ENCODE data around the gene FBL.

FBL gene

GRCh38 chr19:39848392-39848791, 2.2 kb upstream of the FBL start:
- no peak overlapping the region for H3K9ac ChIP-seq (ENCODE audit: low read depth, low read length)
- peaks cover 22% of the 10 kb centered on the region for H3K4me1 ChIP-seq (ENCODE audit: control insufficient read depth, insufficient read depth, low read length)
- no peaks in the 10 kb centered on the region for H3K36me3 ChIP-seq (ENCODE audit: insufficient read depth, low read length)
- no peak overlapping the region for H3K4me2 ChIP-seq (ENCODE audit: low read length)
- H3K27me3 ChIP-seq (ENCODE audit: control insufficient read depth, insufficient read depth, low read length), result no peaks in the 10 kb centered on the region
- H3K9me3 ChIP-seq (replicated peaks; ENCODE audit: low read length), result no peaks in the 10 kb centered on the region
- H3K4me3 ChIP-seq (ENCODE audit: low read length), result no peak overlapping the region

- Histone ChIP-seq H3K4me1 (ENCODE audit: control insufficient read depth, insufficient read depth, low read length) (peaks cover 30% of the 10 kb centered on the region), H3K4me2 (ENCODE audit: low read length) (no peak overlapping the region), H3K4me3 (ENCODE audit: low read length) (no peak overlapping the region), H3K9ac (ENCODE audit: low read depth, low read length) (no peak overlapping the region), H3K36me3 (ENCODE audit: insufficient read depth, low read length) (no peaks in the 10 kb centered on the region), H3K27me3 (ENCODE audit: control insufficient read depth, insufficient read depth, low read length) (no peaks in the 10 kb centered on the region), H3K9me3 (replicated peaks; ENCODE audit: low read length) (no peaks in the 10 kb centered on the region)
These were observed 1.3 kb upstream of the FBL start for GRCh38 chr19:39847525-39847924.

GRCh38 chr19:39846678-39847486, 703 bp upstream of the FBL start:
- no peaks in the 10 kb centered on the region for H3K36me3 ChIP-seq (ENCODE audit: insufficient read depth, low read length)
- no peaks in the 10 kb centered on the region for H3K9me3 ChIP-seq (replicated peaks; ENCODE audit: low read length)
- peaks cover 31% of the 10 kb centered on the region for H3K4me1 ChIP-seq (ENCODE audit: control insufficient read depth, insufficient read depth, low read length)
- H3K9ac ChIP-seq (ENCODE audit: low read depth, low read length), result peak overlapping the region; percentile 88
- peak overlapping the region; percentile 98 for H3K4me2 ChIP-seq (ENCODE audit: low read length)
- H3K4me3 ChIP-seq (ENCODE audit: low read length), result peak overlapping the region; percentile 89
- no peaks in the 10 kb centered on the region for H3K27me3 ChIP-seq (ENCODE audit: control insufficient read depth, insufficient read depth, low read length)

- peak overlapping the region; percentile 89 for H3K4me3 ChIP-seq (ENCODE audit: low read length)
These were observed 621 bp downstream of the FBL start for GRCh38 chr19:39845584-39845932.

GRCh38 chr19:39845172-39845571, 1.0 kb downstream of the FBL start:
- Histone ChIP-seq H3K27me3 (ENCODE audit: control insufficient read depth, insufficient read depth, low read length) (no peaks in the 10 kb centered on the region), H3K9me3 (replicated peaks; ENCODE audit: low read length) (no peaks in the 10 kb centered on the region), H3K9ac (ENCODE audit: low read depth, low read length) (peak overlapping the region; percentile 88), H3K36me3 (ENCODE audit: insufficient read depth, low read length) (no peaks in the 10 kb centered on the region), H3K4me3 (ENCODE audit: low read length) (peak overlapping the region; percentile 89), H3K4me1 (ENCODE audit: control insufficient read depth, insufficient read depth, low read length) (peaks cover 35% of the 10 kb centered on the region), H3K4me2 (ENCODE audit: low read length) (peak overlapping the region; percentile 98)

More at GRCh38 chr19:39845584-39845932, 621 bp downstream of the FBL start:
- H3K4me1 ChIP-seq (ENCODE audit: control insufficient read depth, insufficient read depth, low read length), result peaks cover 35% of the 10 kb centered on the region
- peak overlapping the region; percentile 88 for H3K9ac ChIP-seq (ENCODE audit: low read depth, low read length)
- no peaks in the 10 kb centered on the region for H3K36me3 ChIP-seq (ENCODE audit: insufficient read depth, low read length)
- no peaks in the 10 kb centered on the region for H3K27me3 ChIP-seq (ENCODE audit: control insufficient read depth, insufficient read depth, low read length)
- H3K4me2 ChIP-seq (ENCODE audit: low read length), result peak overlapping the region; percentile 98
- H3K9me3 ChIP-seq (replicated peaks; ENCODE audit: low read length), result no peaks in the 10 kb centered on the region

DNA sequence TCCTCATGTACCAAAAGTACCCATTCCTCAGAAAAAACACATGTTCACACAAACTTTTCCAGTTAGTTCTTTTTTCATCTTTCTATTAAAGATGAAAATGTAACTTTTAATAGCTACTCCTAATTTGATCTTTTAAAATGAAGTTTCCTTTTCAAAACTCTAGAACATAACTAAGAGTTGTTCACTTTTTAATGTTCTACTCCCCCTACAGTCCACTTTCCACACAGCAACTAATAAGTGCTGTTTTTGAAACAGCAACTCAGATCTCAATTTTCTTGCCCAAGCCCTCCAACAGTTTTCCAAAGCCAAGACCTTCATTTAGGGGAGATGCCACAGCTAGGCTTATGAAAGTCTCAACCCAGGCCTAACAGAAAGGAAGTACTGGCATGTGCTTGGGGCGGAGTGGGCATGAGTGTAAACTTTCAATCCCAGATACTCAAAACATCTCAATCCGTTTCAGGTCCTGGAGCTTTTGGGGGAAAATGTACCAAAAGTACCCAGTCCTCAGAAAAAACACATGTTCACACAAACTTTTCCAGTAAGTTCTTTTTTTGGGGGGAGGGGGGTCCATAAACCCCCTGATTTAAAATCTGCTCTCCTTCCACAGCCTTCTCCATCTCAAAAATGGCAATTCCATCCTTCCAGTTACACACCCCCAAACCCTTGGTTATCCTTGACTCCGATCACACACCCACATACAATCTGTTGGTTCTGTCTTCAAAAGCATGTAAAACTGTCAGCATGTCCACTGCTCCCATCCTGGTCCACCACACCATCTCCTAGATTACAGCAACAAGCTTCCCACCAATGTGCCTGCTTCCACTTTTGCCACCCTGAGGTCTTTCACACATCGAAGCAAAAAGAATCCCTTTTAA, 2.0 kb downstream of the FBL start:
- peaks cover 35% of the 10 kb centered on the region for H3K4me1 ChIP-seq (ENCODE audit: control insufficient read depth, insufficient read depth, low read length)

GRCh38 chr19:39842693-39843435, 3.3 kb downstream of the FBL start:
- Histone ChIP-seq H3K4me3 (ENCODE audit: low read length) (peak overlapping the region; percentile 68), H3K36me3 (ENCODE audit: insufficient read depth, low read length) (peaks cover 20% of the 10 kb centered on the region), H3K9me3 (replicated peaks; ENCODE audit: low read length) (no peaks in the 10 kb centered on the region), H3K9ac (ENCODE audit: low read depth, low read length) (peak overlapping the region; percentile 75), H3K27me3 (ENCODE audit: control insufficient read depth, insufficient read depth, low read length) (no peaks in the 10 kb centered on the region), H3K4me2 (ENCODE audit: low read length) (peak overlapping the region; percentile 81), H3K4me1 (ENCODE audit: control insufficient read depth, insufficient read depth, low read length) (peaks cover 35% of the 10 kb centered on the region)

More for the DNA sequence above, 2.0 kb downstream of the FBL start:
- peak overlapping the region; percentile 88 for H3K9ac ChIP-seq (ENCODE audit: low read depth, low read length)
- H3K27me3 ChIP-seq (ENCODE audit: control insufficient read depth, insufficient read depth, low read length), result no peaks in the 10 kb centered on the region
- H3K9me3 ChIP-seq (replicated peaks; ENCODE audit: low read length), result no peaks in the 10 kb centered on the region
- peaks cover 9% of the 10 kb centered on the region for H3K36me3 ChIP-seq (ENCODE audit: insufficient read depth, low read length)
- peak overlapping the region; percentile 98 for H3K4me2 ChIP-seq (ENCODE audit: low read length)
- peak overlapping the region; percentile 89 for H3K4me3 ChIP-seq (ENCODE audit: low read length)

GRCh38 chr19:39841041-39841440, 5.1 kb downstream of the FBL start:
- no peaks in the 10 kb centered on the region for H3K9me3 ChIP-seq (replicated peaks; ENCODE audit: low read length)
- peak overlapping the region; percentile 81 for H3K4me2 ChIP-seq (ENCODE audit: low read length)
- peaks cover 28% of the 10 kb centered on the region for H3K4me1 ChIP-seq (ENCODE audit: control insufficient read depth, insufficient read depth, low read length)
- no peak overlapping the region for H3K9ac ChIP-seq (ENCODE audit: low read depth, low read length)
- no peak overlapping the region for H3K4me3 ChIP-seq (ENCODE audit: low read length)
- peaks cover 37% of the 10 kb centered on the region for H3K36me3 ChIP-seq (ENCODE audit: insufficient read depth, low read length)
- H3K27me3 ChIP-seq (ENCODE audit: control insufficient read depth, insufficient read depth, low read length), result no peaks in the 10 kb centered on the region

- Histone ChIP-seq H3K4me3 (ENCODE audit: low read length) (no peak overlapping the region), H3K36me3 (ENCODE audit: insufficient read depth, low read length) (peaks cover 39% of the 10 kb centered on the region), H3K9me3 (replicated peaks; ENCODE audit: low read length) (no peaks in the 10 kb centered on the region), H3K4me2 (ENCODE audit: low read length) (no peak overlapping the region), H3K9ac (ENCODE audit: low read depth, low read length) (no peak overlapping the region), H3K4me1 (ENCODE audit: control insufficient read depth, insufficient read depth, low read length) (peaks cover 28% of the 10 kb centered on the region), H3K27me3 (ENCODE audit: control insufficient read depth, insufficient read depth, low read length) (no peaks in the 10 kb centered on the region)
These were observed 5.7 kb downstream of the FBL start for GRCh38 chr19:39840492-39840891.

GRCh38 chr19:39839678-39840327, 6.4 kb downstream of the FBL start:
- Histone ChIP-seq H3K4me3 (ENCODE audit: low read length) (no peak overlapping the region), H3K36me3 (ENCODE audit: insufficient read depth, low read length) (peaks cover 42% of the 10 kb centered on the region), H3K4me2 (ENCODE audit: low read length) (no peak overlapping the region), H3K4me1 (ENCODE audit: control insufficient read depth, insufficient read depth, low read length) (peaks cover 21% of the 10 kb centered on the region), H3K27me3 (ENCODE audit: control insufficient read depth, insufficient read depth, low read length) (no peaks in the 10 kb centered on the region), H3K9ac (ENCODE audit: low read depth, low read length) (no peak overlapping the region), H3K9me3 (replicated peaks; ENCODE audit: low read length) (no peaks in the 10 kb centered on the region)

- Histone ChIP-seq H3K4me1 (ENCODE audit: control insufficient read depth, insufficient read depth, low read length) (peaks cover 17% of the 10 kb centered on the region), H3K9me3 (replicated peaks; ENCODE audit: low read length) (no peaks in the 10 kb centered on the region), H3K27me3 (ENCODE audit: control insufficient read depth, insufficient read depth, low read length) (no peaks in the 10 kb centered on the region), H3K36me3 (ENCODE audit: insufficient read depth, low read length) (peaks cover 48% of the 10 kb centered on the region), H3K9ac (ENCODE audit: low read depth, low read length) (no peak overlapping the region), H3K4me3 (ENCODE audit: low read length) (no peak overlapping the region), H3K4me2 (ENCODE audit: low read length) (no peak overlapping the region)
These were observed 7.6 kb downstream of the FBL start for GRCh38 chr19:39838569-39838968.
